ENCODE data around the gene ZNF584. TPM values are rescaled to one million over a fixed set of nuclear protein-coding genes. Genes with fewer than 3 reads are reported as not detected.

The ZNF584 gene
- total RNA-seq, 1 experiment from 2014 or later = 17.2 TPM

DNA sequence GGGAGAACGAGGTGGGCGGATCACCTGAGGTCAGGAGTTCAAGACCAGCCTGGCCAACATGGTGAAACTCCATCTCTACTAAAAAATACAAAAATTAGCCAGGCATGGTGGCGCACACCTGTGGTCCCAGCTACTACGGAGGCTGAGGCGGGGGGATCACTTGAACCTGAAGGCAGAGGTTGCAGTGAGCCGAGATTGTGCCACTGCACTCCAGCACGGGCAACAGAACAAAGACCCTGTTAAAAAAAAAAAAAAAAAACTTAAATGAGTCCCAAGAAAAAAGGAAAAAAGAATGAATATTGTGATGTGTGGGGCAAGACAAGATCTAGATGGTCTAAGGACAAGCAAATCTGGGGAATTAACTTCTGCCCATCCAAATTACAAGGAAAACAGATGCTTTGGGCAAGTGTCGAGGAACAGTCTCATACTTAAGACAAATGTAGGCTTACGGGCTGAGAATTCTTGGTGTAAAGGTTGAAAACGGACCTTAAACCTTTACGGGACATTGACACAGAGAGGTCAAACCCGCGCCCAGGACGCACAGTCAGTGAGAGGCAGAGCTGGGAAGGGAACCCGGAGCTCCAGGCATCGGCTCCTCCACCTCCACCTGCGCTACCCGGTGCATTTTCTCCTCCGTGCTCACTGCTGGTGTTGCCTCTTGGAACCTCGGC lies 57.8 kb downstream of the ZNF584 start:
- no peak for DNase-seq (ENCODE audit: low read depth)

- peak; percentile 96 for DNase-seq (ENCODE audit: low read depth)
Measured at GRCh38 chr19:58466760-58467589, 58.5 kb downstream of the ZNF584 start, which contains the start of gene ZNF324. ZNF324 (plus strand) TSS chr19:58467080; CDS start chr19:58469186, 2,106 bp downstream.

Other genes with a start within 250 kb of the ZNF584 start
- gene ZNF274, start 225.6 kb upstream of the ZNF584 start, total RNA-seq (2014; rRNA removed; shearing (Covaris generic)) = 22.7 and 23.7 TPM in 2 replicates
- gene ZNF544, start 179.7 kb upstream of the ZNF584 start, total RNA-seq (2014; rRNA removed; shearing (Covaris generic)) = 43.9 and 57.0 TPM in 2 replicates
- 4.3 and 4.8 TPM in 2 replicates for gene ZNF8, start 129.7 kb upstream of the ZNF584 start, total RNA-seq (2014; rRNA removed; shearing (Covaris generic))
- 68.7 and 76.6 TPM in 2 replicates for gene ERVK3-1, start 103.3 kb upstream of the ZNF584 start, total RNA-seq (2014; rRNA removed; shearing (Covaris generic))
- 2.9 and 4.1 TPM in 2 replicates for gene ZSCAN22, start 81.7 kb upstream of the ZNF584 start, total RNA-seq (2014; rRNA removed; shearing (Covaris generic))
- gene A1BG, start 55.2 kb upstream of the ZNF584 start, total RNA-seq (2014; rRNA removed; shearing (Covaris generic)) = 64.4 and 111 TPM in 2 replicates
- gene ZNF497, start 45.9 kb upstream of the ZNF584 start, total RNA-seq (2014; rRNA removed; shearing (Covaris generic)) = 0.12 and 0.29 TPM in 2 replicates
- gene ZNF837, start 27.6 kb upstream of the ZNF584 start, total RNA-seq (2014; rRNA removed; shearing (Covaris generic)) = 1.1 and 1.8 TPM in 2 replicates
- 2,560 and 2,715 TPM in 2 replicates for gene RPS5, start 21.4 kb upstream of the ZNF584 start, total RNA-seq (2014; rRNA removed; shearing (Covaris generic))
- gene RNF225, start 13.0 kb upstream of the ZNF584 start, total RNA-seq (2014; rRNA removed; shearing (Covaris generic)) = not detected in 2 replicates
- gene ZNF132, start 31.5 kb downstream of the ZNF584 start, total RNA-seq (2014; rRNA removed; shearing (Covaris generic)) = 4.6 and 4.8 TPM in 2 replicates
- 4.1 and 9.3 TPM in 2 replicates for gene ZNF324B, start 43.0 kb downstream of the ZNF584 start, total RNA-seq (2014; rRNA removed; shearing (Covaris generic))
- gene ZNF324, start 58.4 kb downstream of the ZNF584 start, total RNA-seq (2014; rRNA removed; shearing (Covaris generic)) = 8.6 and 8.9 TPM in 2 replicates
- gene ZNF446, start 67.7 kb downstream of the ZNF584 start, total RNA-seq (2014; rRNA removed; shearing (Covaris generic)) = 6.5 and 9.5 TPM in 2 replicates
- gene SLC27A5, start 103.3 kb downstream of the ZNF584 start, total RNA-seq (2014; rRNA removed; shearing (Covaris generic)) = 4.7 and 6.0 TPM in 2 replicates
- gene ZBTB45, start 111.2 kb downstream of the ZNF584 start, total RNA-seq (2014; rRNA removed; shearing (Covaris generic)) = 5.3 and 8.1 TPM in 2 replicates
- 304 and 391 TPM in 2 replicates for gene TRIM28, start 135.4 kb downstream of the ZNF584 start, total RNA-seq (2014; rRNA removed; shearing (Covaris generic))
- gene CHMP2A, start 146.5 kb downstream of the ZNF584 start, total RNA-seq (2014; rRNA removed; shearing (Covaris generic)) = 171 and 176 TPM in 2 replicates
- 84.1 and 98.8 TPM in 2 replicates for gene UBE2M, start 150.0 kb downstream of the ZNF584 start, total RNA-seq (2014; rRNA removed; shearing (Covaris generic))
- gene MZF1, start 164.7 kb downstream of the ZNF584 start, total RNA-seq (2014; rRNA removed; shearing (Covaris generic)) = 6.5 and 10.2 TPM in 2 replicates

All from RPMI7951 (cell line).